AG09319 (cell line): ENCODE results near the gene NAB2.

Source experiments
- DNase-seq: peaks from one replicate; pipeline ENCODE4 v3.0.0-alpha.2; 2010; ENCODE audit warnings: low read depth; ENCODE audit errors: extremely low read depth
- CTCF ChIP-seq: IDR thresholded peaks from 2 replicates; pipeline ENCODE4 v1.5.1; 2011; ENCODE audit warnings: low read depth, mild to moderate bottlenecking, inconsistent platforms, low read length, moderate library complexity

Gene NAB2

GRCh38 chr12:57096099-57096572 is 7.2 kb downstream of the NAB2 start:
- TF ChIP-seq CTCF, result no peak
- DNase-seq, result no peak

- DNase-seq, result no peak
- TF ChIP-seq CTCF, result no peak
Measured at GRCh38 chr12:57096748-57097553, 8.0 kb downstream of the NAB2 start.

GRCh38 chr12:57097554-57097835 is 8.6 kb downstream of the NAB2 start:
- DNase-seq, result no peak

GRCh38 chr12:57098546-57098945 is 9.6 kb downstream of the NAB2 start:
- no peak for DNase-seq
- TF ChIP-seq CTCF, result no peak

More at GRCh38 chr12:57097554-57097835, 8.6 kb downstream of the NAB2 start:
- no peak for TF ChIP-seq CTCF

- DNase-seq, result no peak
- no peak for TF ChIP-seq CTCF
Measured at GRCh38 chr12:57099047-57099714, 10.3 kb downstream of the NAB2 start.

- no peak for DNase-seq
- no peak for TF ChIP-seq CTCF
Measured at GRCh38 chr12:57099766-57100165, 10.9 kb downstream of the NAB2 start.
